Upper lobe of left lung (tissue), 6 donors: ENCODE measurements around the gene RCSD1. TPM values are rescaled to one million over a fixed set of nuclear protein-coding genes. Genes with fewer than 3 reads are reported as not detected.

Source experiments
- ATAC-seq, 2 donors: fragments of 200-7000 bp; cut with Tn5 transposase; one replicate each; pipeline ENCODE4 v1.9.1; 2022; ENCODE audit warnings: mild to moderate bottlenecking in 2 of 2, moderate library complexity in 2 of 2; ENCODE audit not compliant: low FRiP score in 2 of 2
- DNase-seq, 2 donors: peaks; one replicate each; pipeline ENCODE4 v3.0.0-alpha.2; 2019 to 2020
- H3K27ac ChIP-seq, 4 donors: fragments of 200-600 bp; sonication (generic); one replicate each; pipeline ENCODE4 v1.5.1; 2016 to 2019
- H3K27me3 ChIP-seq, 4 donors: fragments of 200-600 bp; sonication (generic); one replicate each; pipeline ENCODE4 v1.5.1; 2017 to 2019
- H3K36me3 ChIP-seq, 4 donors: fragments of 200-600 bp; sonication (generic); one replicate each; pipeline ENCODE4 v1.5.1; 2016 to 2019
- H3K4me1 ChIP-seq, 4 donors: fragments of 200-600 bp; sonication (generic); one replicate each; pipeline ENCODE4 v1.5.1; 2018 to 2019
- H3K4me3 ChIP-seq, 4 donors: fragments of 200-600 bp; sonication (generic); one replicate each; pipeline ENCODE4 v1.5.1; 2017 to 2019; ENCODE audit warnings: mild to moderate bottlenecking in 2 of 4, moderate library complexity in 1 of 4
- H3K9me3 ChIP-seq, 4 donors: fragments of 200-600 bp; sonication (generic); one replicate each; pipeline ENCODE4 v1.5.1; 2018 to 2019
- EP300 ChIP-seq, 4 donors: sonication (generic); formaldehyde crosslinking; IDR thresholded peaks; one replicate each; pipeline ENCODE4 v1.5.1; 2017; ENCODE audit warnings: antibody characterized with exemption in 4 of 4, control low read depth in 2 of 4
- POLR2A ChIP-seq, 4 donors: fragments of 450-650 bp; IDR thresholded peaks; one replicate each; pipeline ENCODE4 v1.5.1; 2016 to 2017; ENCODE audit warnings: antibody characterized with exemption in 4 of 4, mild to moderate bottlenecking in 2 of 4
- POLR2AphosphoS5 ChIP-seq, 2 donors: sonication (generic); formaldehyde crosslinking; IDR thresholded peaks; one replicate each; pipeline ENCODE4 v1.5.1; 2017; ENCODE audit warnings: antibody characterized with exemption in 2 of 2
- WGBS, 2 donors: methylation state at CpG; one replicate each; pipeline ENCODE4 v1.1.5; 2017 to 2018; 5-methylcytosine and 5-hydroxymethylcytosine counted together
- total RNA-seq, 6 donors: library from RNA; depleted of rRNA in 4 of 6; stranded (reverse); fragments of >200 nt in 4 of 6; gene quantifications; one replicate each; pipeline versions ENCODE4 v1.1.0 to v1.2.1, GENCODE V29; 2016 to 2021
- TF ChIP-seq, protein P1 (sequence below), 6 experiments: fragments of 450-650 bp in 4 of 6; fragments of 200-600 bp in 2 of 6; sonication (generic) in 2 of 6; IDR thresholded peaks; one replicate each; pipeline ENCODE4 v1.5.1; 2016 to 2019; ENCODE audit warnings: antibody characterized with exemption in 6 of 6
- donor health status: DM: no; HTN: no; CAD: no; lungs with moderate emphysema.
- donor health status: DM: no; HTN: yes; CAD: no; lungs with severe emphysema.

Gene RCSD1
- total RNA-seq, 6 donors from 2014 or later: 10.7 to 27.2 (median 18.1) TPM

DNA sequence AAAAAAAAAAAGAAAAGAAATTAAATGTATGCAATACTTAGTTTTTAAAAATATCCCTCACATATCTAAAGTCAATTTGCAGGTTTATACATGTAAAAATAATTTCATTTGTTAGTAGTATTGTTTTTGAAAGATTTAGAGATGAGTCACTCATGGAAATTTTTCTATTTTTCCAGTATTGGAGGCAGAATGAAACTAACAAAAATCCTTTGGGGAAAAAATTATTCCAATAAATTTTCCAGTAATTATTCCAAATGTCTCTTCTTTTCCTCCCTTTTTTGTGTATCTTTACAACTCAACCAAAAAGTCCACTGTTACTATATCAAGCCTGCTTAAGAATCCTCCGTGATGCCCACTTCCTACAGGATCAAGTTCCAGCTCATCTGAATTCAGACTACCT lies 121.6 kb downstream of the RCSD1 start:
- DNase-seq: no peak
- no peak for TF ChIP-seq EP300 (IDR thresholded peaks at IDR 0.05)
- H3K36me3 ChIP-seq: no peaks in the 10 kb centered on the region
- no peaks in the 10 kb centered on the region for H3K27me3 ChIP-seq
- ATAC-seq: no peak
- no peak overlapping the region for H3K4me3 ChIP-seq
- WGBS, 2 donors: 89 to 100% methylated on average over 1 of the region's 1 CpG
- no peaks in the 10 kb centered on the region for H3K9me3 ChIP-seq
- H3K4me1 ChIP-seq: peaks cover 13 to 24% (median 19%) of the 10 kb centered on the region in 4 donors
- no peak overlapping the region for H3K27ac ChIP-seq

DNA sequence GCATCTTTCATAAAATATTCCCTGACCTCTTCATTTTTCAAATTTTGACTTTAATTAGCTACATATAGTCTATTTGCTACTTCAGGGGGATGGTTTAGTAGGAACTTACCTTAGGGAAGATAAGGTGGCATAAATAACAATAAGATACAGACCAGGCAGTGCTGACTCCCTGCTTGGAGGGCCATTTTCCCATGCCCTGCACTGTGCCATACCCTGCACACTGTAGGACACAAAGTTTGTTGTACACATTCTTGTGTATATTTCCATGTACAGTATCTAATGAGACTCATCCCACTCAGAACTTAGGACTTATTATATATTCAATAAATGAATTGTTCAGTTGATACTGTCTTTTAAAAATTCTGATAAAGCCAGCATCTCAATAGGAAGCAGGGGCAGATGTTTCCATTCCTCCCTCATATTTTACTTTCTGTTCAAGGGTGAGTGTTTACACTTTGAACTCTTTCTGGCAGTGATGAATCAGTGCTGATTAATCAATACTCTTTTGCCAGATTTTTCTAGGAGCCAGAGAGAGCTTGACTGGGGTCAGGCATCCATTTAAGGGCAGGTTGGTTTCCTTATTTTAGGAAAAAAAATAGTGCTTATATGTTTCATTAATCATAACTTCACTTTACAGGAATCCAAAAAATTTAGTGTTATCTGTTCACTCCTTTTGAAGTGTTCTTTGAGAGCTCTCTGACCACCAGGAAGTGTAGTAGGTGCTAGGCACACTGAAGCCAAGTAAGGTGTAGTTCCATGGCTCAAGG lies 122.4 kb downstream of the RCSD1 start:
- Histone ChIP-seq H3K27ac (peak overlapping the region in 2 of 4 donors; percentile 45 to 62), H3K9me3 (no peaks in the 10 kb centered on the region), H3K36me3 (no peaks in the 10 kb centered on the region), H3K27me3 (no peaks in the 10 kb centered on the region), H3K4me3 (no peak overlapping the region), H3K4me1 (peaks cover 19 to 31% (median 23%) of the 10 kb centered on the region in 4 donors)
- TF ChIP-seq POLR2AphosphoS5 (IDR thresholded peaks at IDR 0.05) (no peak), POLR2A (IDR thresholded peaks at IDR 0.05) (no peak), EP300 (IDR thresholded peaks at IDR 0.05) (no peak)
- TF ChIP-seq, protein P1, sequence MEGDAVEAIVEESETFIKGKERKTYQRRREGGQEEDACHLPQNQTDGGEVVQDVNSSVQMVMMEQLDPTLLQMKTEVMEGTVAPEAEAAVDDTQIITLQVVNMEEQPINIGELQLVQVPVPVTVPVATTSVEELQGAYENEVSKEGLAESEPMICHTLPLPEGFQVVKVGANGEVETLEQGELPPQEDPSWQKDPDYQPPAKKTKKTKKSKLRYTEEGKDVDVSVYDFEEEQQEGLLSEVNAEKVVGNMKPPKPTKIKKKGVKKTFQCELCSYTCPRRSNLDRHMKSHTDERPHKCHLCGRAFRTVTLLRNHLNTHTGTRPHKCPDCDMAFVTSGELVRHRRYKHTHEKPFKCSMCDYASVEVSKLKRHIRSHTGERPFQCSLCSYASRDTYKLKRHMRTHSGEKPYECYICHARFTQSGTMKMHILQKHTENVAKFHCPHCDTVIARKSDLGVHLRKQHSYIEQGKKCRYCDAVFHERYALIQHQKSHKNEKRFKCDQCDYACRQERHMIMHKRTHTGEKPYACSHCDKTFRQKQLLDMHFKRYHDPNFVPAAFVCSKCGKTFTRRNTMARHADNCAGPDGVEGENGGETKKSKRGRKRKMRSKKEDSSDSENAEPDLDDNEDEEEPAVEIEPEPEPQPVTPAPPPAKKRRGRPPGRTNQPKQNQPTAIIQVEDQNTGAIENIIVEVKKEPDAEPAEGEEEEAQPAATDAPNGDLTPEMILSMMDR (IDR thresholded peaks at IDR 0.05): no peak
- no peak for DNase-seq
- ATAC-seq: peak in 1 of 2 donors; percentile 30

DNA sequence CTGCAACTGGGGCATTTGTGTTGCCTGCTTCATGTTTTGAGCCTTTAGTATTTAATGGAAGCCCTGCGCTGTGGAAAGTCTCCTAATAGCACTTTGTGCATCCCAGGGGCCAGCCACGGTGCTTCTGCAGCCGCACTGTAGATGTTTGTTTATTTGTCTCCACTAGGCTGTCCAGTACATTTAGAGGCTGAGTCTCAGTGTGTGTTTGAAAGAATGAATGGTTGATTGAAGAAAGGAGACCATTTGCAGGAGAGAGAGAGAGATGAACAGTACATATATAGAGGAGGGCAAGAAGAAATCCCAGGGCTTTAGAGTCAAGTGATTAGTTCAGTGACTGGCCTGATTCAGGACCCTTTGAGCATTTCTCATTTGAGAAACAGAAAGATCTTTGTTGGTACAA lies 125.6 kb downstream of the RCSD1 start:
- H3K27ac ChIP-seq: no peak overlapping the region
- H3K9me3 ChIP-seq: no peaks in the 10 kb centered on the region
- DNase-seq: no peak
- 85 to 90% methylated on average over 3 of the region's 3 CpGs for WGBS, 2 donors
- no peaks in the 10 kb centered on the region for H3K36me3 ChIP-seq
- no peaks in the 10 kb centered on the region for H3K27me3 ChIP-seq
- H3K4me1 ChIP-seq: peaks cover 11 to 28% (median 18%) of the 10 kb centered on the region in 4 donors
- no peak overlapping the region for H3K4me3 ChIP-seq
- ATAC-seq: no peak
- TF ChIP-seq, protein P1 (IDR thresholded peaks at IDR 0.05): no peak
- no peak for TF ChIP-seq POLR2A (IDR thresholded peaks at IDR 0.05)
- no peak for TF ChIP-seq EP300 (IDR thresholded peaks at IDR 0.05)
- no peak for TF ChIP-seq POLR2AphosphoS5 (IDR thresholded peaks at IDR 0.05)

Other genes starting within 250 kb of the RCSD1 start
- 10 to 100 TPM in 1 of 6 donors, 1 to 10 TPM in 5; 5.0 to 14.7 (median 8.7) TPM for gene CD247, start 111.7 kb upstream of the RCSD1 start, total RNA-seq
- 100 to 1,000 TPM; 114 to 235 (median 141) TPM for gene CREG1, start 76.5 kb upstream of the RCSD1 start, total RNA-seq
- 10 to 100 TPM; 28.3 to 80.6 (median 65.4) TPM for gene MPZL1, start 91.8 kb downstream of the RCSD1 start, total RNA-seq